Lower leg skin (tissue), 4 donors: Measurements from ENCODE around the gene CHMP5. TPM values are rescaled to one million over a fixed set of nuclear protein-coding genes. Genes with fewer than 3 reads are reported as not detected.

Experiments used
- DNase-seq, 2 donors: peaks; one replicate each; pipeline ENCODE4 v3.0.0-alpha.2; 2019; ENCODE audit warnings: low spot score in 2 of 2
- H3K4me3 ChIP-seq: fragments of 200-600 bp; sonication (generic); 2 replicates; pipeline ENCODE4 v1.5.1; 2017; ENCODE audit warnings: mild to moderate bottlenecking, low read depth; ENCODE audit not compliant: poor library complexity, severe bottlenecking
- CTCF ChIP-seq, 3 donors: fragments of 450-650 bp; IDR thresholded peaks; one replicate each; pipeline ENCODE4 v1.5.1; 2016; ENCODE audit warnings: antibody characterized with exemption in 3 of 3, mild to moderate bottlenecking in 3 of 3, moderate library complexity in 2 of 3
- POLR2A ChIP-seq, 2 donors: fragments of 450-650 bp; IDR thresholded peaks; one replicate each; pipeline ENCODE4 v1.6.1; 2016 to 2017; ENCODE audit warnings: antibody characterized with exemption in 2 of 2, mild to moderate bottlenecking in 1 of 2, moderate library complexity in 1 of 2
- WGBS, 2 donors: methylation state at CpG; one replicate each; pipeline ENCODE4 v1.1.5; 2018; 5-methylcytosine and 5-hydroxymethylcytosine counted together
- intact Hi-C: fragments of 100-400 bp; cut with DNase I; formaldehyde crosslinking; loops from one replicate; pipeline ENCODE4 v1.15.0; 2023; ENCODE audit warnings: low total_unique reads
- total RNA-seq, 4 donors: library from RNA; depleted of rRNA; stranded (reverse); fragments of >200 nt; gene quantifications; one replicate each; pipeline ENCODE4 v1.1.0, GENCODE V29; 2016

Gene CHMP5
- total RNA-seq, 4 donors from 2014 or later, result 55.3 to 81.5 (median 65.6) TPM

- intact Hi-C loops, result no loop called here
- DNase-seq, result no peak
- TF ChIP-seq CTCF (IDR thresholded peaks at IDR 0.05) (no peak), POLR2A (IDR thresholded peaks at IDR 0.05) (no peak)
- WGBS, 2 donors, result 92 to 94% methylated on average over 8 of the region's 8 CpGs
- H3K4me3 ChIP-seq, result no peak overlapping the region
These were observed 53.9 kb downstream of the CHMP5 start for GRCh38 chr9:33318781-33319180.

GRCh38 chr9:33320230-33320567 lies 55.4 kb downstream of the CHMP5 start:
- H3K4me3 ChIP-seq, result no peak overlapping the region
- 86 to 88% methylated on average over 1 of the region's 1 CpG for WGBS, 2 donors
- intact Hi-C loops, result no loop called here
- no peak for DNase-seq
- TF ChIP-seq POLR2A (IDR thresholded peaks at IDR 0.05), result no peak
- no peak for TF ChIP-seq CTCF (IDR thresholded peaks at IDR 0.05)

- 80 to 91% methylated on average over 2 of the region's 2 CpGs for WGBS, 2 donors
- no peak for DNase-seq
- intact Hi-C loops, result no loop called here
- H3K4me3 ChIP-seq, result no peak overlapping the region
- TF ChIP-seq POLR2A (IDR thresholded peaks at IDR 0.05) (no peak), CTCF (IDR thresholded peaks at IDR 0.05) (no peak)
These were observed 55.9 kb downstream of the CHMP5 start for GRCh38 chr9:33320568-33321261.

- no peak for TF ChIP-seq POLR2A (IDR thresholded peaks at IDR 0.05)
- TF ChIP-seq CTCF (IDR thresholded peaks at IDR 0.05), result no peak
- 45 to 48% methylated on average over 4 of the region's 4 CpGs for WGBS, 2 donors
- intact Hi-C loops, result no loop called here
- H3K4me3 ChIP-seq, result no peak overlapping the region
- DNase-seq, result peak in 1 of 2 donors; percentile 57
These were observed 64.3 kb downstream of the CHMP5 start for GRCh38 chr9:33329117-33329563.

- 75 to 78% methylated on average over 5 of the region's 5 CpGs for WGBS, 2 donors
- intact Hi-C loops, result no loop called here
These were observed 65.1 kb downstream of the CHMP5 start for GRCh38 chr9:33329979-33330378.

More at GRCh38 chr9:33329979-33330378, 65.1 kb downstream of the CHMP5 start:
- no peak for DNase-seq
- no peak for TF ChIP-seq CTCF (IDR thresholded peaks at IDR 0.05)
- no peak for TF ChIP-seq POLR2A (IDR thresholded peaks at IDR 0.05)
- H3K4me3 ChIP-seq, result no peak overlapping the region
